Cardiac septum (tissue), 1 donor: ENCODE data around the gene APOL2. TPM values are rescaled to one million over a fixed set of nuclear protein-coding genes. Genes with fewer than 3 reads are reported as not detected.
"Not testable (repeated sequence)": the region's sequence is repeated elsewhere in the genome, so short reads cannot be mapped to it uniquely, and the experiment has no call there.

Experiments used
- DNase-seq: peaks from one replicate; pipeline ENCODE4 v3.0.0-alpha.2; 2020; ENCODE audit warnings: low spot score
- intact Hi-C: fragments of 100-400 bp; cut with DNase I; formaldehyde crosslinking; loops from one replicate; pipeline ENCODE4 v1.14.0; 2022
- total RNA-seq: library from RNA; stranded (reverse); fragmentation: NEBNext Ultra II Directional; extraction: Animal tissue kit (Norgen Biotek cat#: 25700); gene quantifications from one replicate; pipeline ENCODE4 v1.2.1, GENCODE V29; 2021
- donor health status: DM: no; HTN: no; CAD: no.

The APOL2 gene
- total RNA-seq, 1 donor from 2014 or later = 47.9 TPM

- DNase-seq, intact Hi-C loops: not testable (repeated sequence)
These were observed 33.8 kb downstream of the APOL2 start for GRCh38 chr22:36205573-36205972.

- intact Hi-C loops = loop anchor here (5.0 kb wide), 2 partner anchors 33 to 53 kb away; partner anchors contain the start of gene APOL2
- DNase-seq = no peak
These were observed 34.7 kb downstream of the APOL2 start for GRCh38 chr22:36204632-36205015.

- DNase-seq = no peak
- intact Hi-C loops = loop anchor here (5.0 kb wide), 2 partner anchors 33 to 53 kb away; partner anchors contain the start of gene APOL2
These were observed 35.2 kb downstream of the APOL2 start for GRCh38 chr22:36204001-36204631.

- not testable (repeated sequence) for DNase-seq
- intact Hi-C loops = loop anchor here (5.0 kb wide), 2 partner anchors 34 to 54 kb away; partner anchors contain the start of gene APOL2
These were observed 35.9 kb downstream of the APOL2 start for GRCh38 chr22:36203441-36203840.

GRCh38 chr22:36202906-36203305 lies 36.4 kb downstream of the APOL2 start:
- not testable (repeated sequence) for DNase-seq
- intact Hi-C loops = loop anchor here (5.0 kb wide), 2 partner anchors 34 to 54 kb away; partner anchors contain the start of gene APOL2

GRCh38 chr22:36201630-36202319 lies 37.6 kb downstream of the APOL2 start, which contains the start of gene APOL4:
Gene APOL4 (minus strand): TSS chr22:36201809. CDS start chr22:36201734, 75 bp downstream.
- peak; percentile 91 for DNase-seq
- intact Hi-C loops = loop anchor here (5.0 kb wide), 2 partner anchors 36 to 56 kb away; partner anchors contain the start of gene APOL2

- intact Hi-C loops = loop anchor here (5.0 kb wide), 2 partner anchors 36 to 56 kb away; partner anchors contain the start of gene APOL2
- not testable (repeated sequence) for DNase-seq
These were observed 38.3 kb downstream of the APOL2 start for GRCh38 chr22:36201025-36201424.

- intact Hi-C loops = loop anchor here (5.0 kb wide), 1 partner anchor 78 kb away; no protein-coding TSS in a partner anchor
- DNase-seq = no peak
These were observed 40.3 kb downstream of the APOL2 start for GRCh38 chr22:36199001-36199551.

GRCh38 chr22:36198536-36198935 lies 40.8 kb downstream of the APOL2 start:
- intact Hi-C loops = loop anchor here (5.0 kb wide), 1 partner anchor 79 kb away; no protein-coding TSS in a partner anchor

GRCh38 chr22:36197514-36198146 lies 41.7 kb downstream of the APOL2 start:
- intact Hi-C loops = loop anchor here (5.0 kb wide), 1 partner anchor 80 kb away; no protein-coding TSS in a partner anchor
- no peak for DNase-seq

More at GRCh38 chr22:36198536-36198935, 40.8 kb downstream of the APOL2 start:
- no peak for DNase-seq

- no peak for DNase-seq
- intact Hi-C loops = loop anchor here (5.0 kb wide), 1 partner anchor 80 kb away; no protein-coding TSS in a partner anchor
These were observed 42.3 kb downstream of the APOL2 start for GRCh38 chr22:36197065-36197440.

GRCh38 chr22:36196254-36197064 lies 42.9 kb downstream of the APOL2 start:
- intact Hi-C loops = loop anchor here (5.0 kb wide), 1 partner anchor 81 kb away; no protein-coding TSS in a partner anchor
- DNase-seq = no peak

- intact Hi-C loops = loop anchor here (5.0 kb wide), 2 partner anchors 82 to 292 kb away; no protein-coding TSS in a partner anchor
These were observed 44.4 kb downstream of the APOL2 start for GRCh38 chr22:36194971-36195370.

GRCh38 chr22:36194385-36194784 lies 44.9 kb downstream of the APOL2 start:
- DNase-seq = no peak
- intact Hi-C loops = loop anchor here (5.0 kb wide), 1 partner anchor 293 kb away; no protein-coding TSS in a partner anchor

More at GRCh38 chr22:36194971-36195370, 44.4 kb downstream of the APOL2 start:
- DNase-seq = no peak

GRCh38 chr22:36193577-36193976 lies 45.8 kb downstream of the APOL2 start:
- DNase-seq = no peak
- intact Hi-C loops = loop anchor here (5.0 kb wide), 1 partner anchor 294 kb away; no protein-coding TSS in a partner anchor

GRCh38 chr22:36193171-36193570 lies 46.2 kb downstream of the APOL2 start:
- no peak for DNase-seq
- intact Hi-C loops = loop anchor here (5.0 kb wide), 1 partner anchor 294 kb away; no protein-coding TSS in a partner anchor

- DNase-seq = no peak
- intact Hi-C loops = loop anchor here (5.0 kb wide), 1 partner anchor 295 kb away; no protein-coding TSS in a partner anchor
These were observed 46.8 kb downstream of the APOL2 start for GRCh38 chr22:36192542-36192941.
